Lower leg skin (tissue), 4 donors: ENCODE measurements around the gene PRAME. TPM values are rescaled to one million over a fixed set of nuclear protein-coding genes. Genes with fewer than 3 reads are reported as not detected.

ENCODE experiments used
- DNase-seq, 2 donors: peaks; one replicate each; pipeline ENCODE4 v3.0.0-alpha.2; 2019; ENCODE audit warnings: low spot score in 2 of 2
- H3K4me3 ChIP-seq: fragments of 200-600 bp; sonication (generic); 2 replicates; pipeline ENCODE4 v1.5.1; 2017; ENCODE audit warnings: mild to moderate bottlenecking, low read depth; ENCODE audit not compliant: poor library complexity, severe bottlenecking
- POLR2A ChIP-seq, 2 donors: fragments of 450-650 bp; IDR thresholded peaks; one replicate each; pipeline ENCODE4 v1.6.1; 2016 to 2017; ENCODE audit warnings: antibody characterized with exemption in 2 of 2, mild to moderate bottlenecking in 1 of 2, moderate library complexity in 1 of 2
- WGBS, 2 donors: methylation state at CpG; one replicate each; pipeline ENCODE4 v1.1.5; 2018; 5-methylcytosine and 5-hydroxymethylcytosine counted together
- intact Hi-C: fragments of 100-400 bp; cut with DNase I; formaldehyde crosslinking; loops from one replicate; pipeline ENCODE4 v1.15.0; 2023; ENCODE audit warnings: low total_unique reads
- total RNA-seq, 4 donors: library from RNA; depleted of rRNA; stranded (reverse); fragments of >200 nt; gene quantifications; one replicate each; pipeline ENCODE4 v1.1.0, GENCODE V29; 2016
- TF ChIP-seq, protein P1 (sequence below), 3 donors: fragments of 450-650 bp; IDR thresholded peaks; one replicate each; pipeline ENCODE4 v1.5.1; 2016; ENCODE audit warnings: antibody characterized with exemption in 3 of 3, mild to moderate bottlenecking in 3 of 3, moderate library complexity in 2 of 3

The PRAME gene
- total RNA-seq, 4 donors from 2014 or later, result not detected

GRCh38 chr22:22599248-22599647, 40.2 kb upstream of the PRAME start:
- no peak overlapping the region for H3K4me3 ChIP-seq
- 50 to 54% methylated on average over 3 of the region's 3 CpGs for WGBS, 2 donors
- no peak for DNase-seq
- intact Hi-C loops, result no loop called here
- TF ChIP-seq, protein P1, sequence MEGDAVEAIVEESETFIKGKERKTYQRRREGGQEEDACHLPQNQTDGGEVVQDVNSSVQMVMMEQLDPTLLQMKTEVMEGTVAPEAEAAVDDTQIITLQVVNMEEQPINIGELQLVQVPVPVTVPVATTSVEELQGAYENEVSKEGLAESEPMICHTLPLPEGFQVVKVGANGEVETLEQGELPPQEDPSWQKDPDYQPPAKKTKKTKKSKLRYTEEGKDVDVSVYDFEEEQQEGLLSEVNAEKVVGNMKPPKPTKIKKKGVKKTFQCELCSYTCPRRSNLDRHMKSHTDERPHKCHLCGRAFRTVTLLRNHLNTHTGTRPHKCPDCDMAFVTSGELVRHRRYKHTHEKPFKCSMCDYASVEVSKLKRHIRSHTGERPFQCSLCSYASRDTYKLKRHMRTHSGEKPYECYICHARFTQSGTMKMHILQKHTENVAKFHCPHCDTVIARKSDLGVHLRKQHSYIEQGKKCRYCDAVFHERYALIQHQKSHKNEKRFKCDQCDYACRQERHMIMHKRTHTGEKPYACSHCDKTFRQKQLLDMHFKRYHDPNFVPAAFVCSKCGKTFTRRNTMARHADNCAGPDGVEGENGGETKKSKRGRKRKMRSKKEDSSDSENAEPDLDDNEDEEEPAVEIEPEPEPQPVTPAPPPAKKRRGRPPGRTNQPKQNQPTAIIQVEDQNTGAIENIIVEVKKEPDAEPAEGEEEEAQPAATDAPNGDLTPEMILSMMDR (IDR thresholded peaks at IDR 0.05), result no peak

DNA sequence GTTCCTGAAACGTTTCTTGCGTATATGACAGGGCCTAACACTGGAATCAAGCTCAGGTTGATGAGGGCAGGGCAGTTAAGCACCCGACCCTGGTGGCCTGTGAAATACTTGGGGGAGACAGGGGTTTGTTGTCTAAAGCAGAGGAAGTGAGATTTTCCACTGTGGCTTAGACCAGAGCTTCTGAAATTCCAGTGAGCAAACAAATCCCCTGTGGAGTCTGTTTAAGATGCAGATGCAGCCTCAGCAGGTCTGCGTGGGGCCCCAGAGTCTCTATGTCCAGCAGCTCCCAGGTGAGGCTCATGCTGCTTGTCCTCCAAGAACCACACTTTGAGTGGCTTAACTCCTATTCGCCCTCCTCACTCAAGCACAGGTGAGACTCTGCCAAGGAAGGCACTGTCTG, 39.1 kb upstream of the PRAME start:
- no peak overlapping the region for H3K4me3 ChIP-seq
- WGBS, 2 donors, result 64 to 68% methylated on average over 5 of the region's 5 CpGs
- intact Hi-C loops, result no loop called here
- TF ChIP-seq POLR2A (IDR thresholded peaks at IDR 0.05), result no peak
- TF ChIP-seq, protein P1 (IDR thresholded peaks at IDR 0.05), result no peak
- no peak for DNase-seq

- WGBS, 2 donors, result 69 to 75% methylated on average over 5 of the region's 5 CpGs
- no peak for TF ChIP-seq POLR2A (IDR thresholded peaks at IDR 0.05)
- TF ChIP-seq, protein P1 (IDR thresholded peaks at IDR 0.05), result no peak
- no peak overlapping the region for H3K4me3 ChIP-seq
- DNase-seq, result peak in 1 of 2 donors; percentile 48
- intact Hi-C loops, result no loop called here
These were observed 36.2 kb upstream of the PRAME start for GRCh38 chr22:22595001-22595835.

DNA sequence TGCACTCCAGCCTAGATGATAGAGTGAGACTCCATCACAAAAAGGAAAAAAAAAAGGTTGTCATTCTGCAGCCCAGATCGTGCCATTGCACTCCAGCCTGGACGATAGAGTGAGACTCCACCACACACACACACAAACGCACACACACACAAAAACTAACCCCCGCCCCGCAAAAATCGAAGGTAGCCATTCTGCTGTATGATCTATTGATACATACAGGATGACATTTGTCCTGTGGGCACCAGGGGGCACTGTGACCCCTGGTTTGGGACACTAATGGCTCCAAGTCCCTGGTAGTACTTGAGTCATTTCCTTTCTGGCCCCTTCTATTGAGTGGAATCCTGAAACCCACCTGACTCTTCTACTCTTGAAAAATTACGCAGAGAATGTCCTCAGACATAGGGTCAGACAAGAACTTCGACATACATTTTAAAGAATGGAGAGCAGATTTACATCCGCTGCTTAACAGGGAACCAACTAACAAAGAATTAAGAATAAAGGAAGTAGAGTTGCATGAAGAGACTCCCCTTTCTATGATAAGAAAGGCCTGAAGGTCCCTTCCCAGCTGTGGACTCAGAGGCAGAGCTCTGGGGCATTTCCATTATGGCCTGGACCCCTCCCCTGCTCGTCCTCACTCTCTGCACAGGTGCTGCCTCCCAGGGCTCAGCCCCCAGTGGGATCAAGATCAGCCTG, 35.0 kb upstream of the PRAME start:
- no peak overlapping the region for H3K4me3 ChIP-seq
- intact Hi-C loops, result no loop called here
- no peak for DNase-seq
- TF ChIP-seq, protein P1 (IDR thresholded peaks at IDR 0.05), result no peak
- no peak for TF ChIP-seq POLR2A (IDR thresholded peaks at IDR 0.05)
- 50 to 62% methylated on average over 10 of the region's 10 CpGs for WGBS, 2 donors

DNA sequence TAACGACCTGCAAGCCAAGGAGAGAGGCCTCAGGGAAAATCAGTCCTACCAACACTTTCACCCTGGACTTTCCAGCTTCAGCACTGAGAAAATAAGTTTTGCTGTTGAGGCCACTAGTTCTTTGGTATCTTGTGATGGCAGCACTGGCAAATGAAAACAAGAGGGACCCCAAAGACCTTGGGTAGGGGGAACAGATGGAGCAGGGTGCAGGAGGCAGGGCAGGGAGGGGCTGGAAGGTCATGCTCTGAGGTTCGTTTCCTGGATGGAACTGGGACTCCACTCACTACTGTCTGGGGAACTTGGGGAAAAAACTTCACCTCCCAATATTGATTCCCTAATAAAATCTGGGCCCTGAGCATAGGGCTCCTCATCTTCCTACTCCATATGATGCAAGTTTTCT, 34.2 kb upstream of the PRAME start:
- H3K4me3 ChIP-seq, result no peak overlapping the region
- TF ChIP-seq, protein P1 (IDR thresholded peaks at IDR 0.05), result no peak
- no peak for TF ChIP-seq POLR2A (IDR thresholded peaks at IDR 0.05)
- intact Hi-C loops, result no loop called here
- 31 to 47% methylated on average over 2 of the region's 2 CpGs for WGBS, 2 donors
- peak in 1 of 2 donors; percentile 28 for DNase-seq
